NCI-H146 (cell line): Measurements from ENCODE around the gene TNNI2.
A peak's percentile ranks its signal among the peaks of the same experiment; 100 is the strongest.

ENCODE experiments used
- DNase-seq: peaks from one replicate; lab custom pipeline; 2025; lab: John Stamatoyannopoulos, UW

Gene TNNI2

DNA sequence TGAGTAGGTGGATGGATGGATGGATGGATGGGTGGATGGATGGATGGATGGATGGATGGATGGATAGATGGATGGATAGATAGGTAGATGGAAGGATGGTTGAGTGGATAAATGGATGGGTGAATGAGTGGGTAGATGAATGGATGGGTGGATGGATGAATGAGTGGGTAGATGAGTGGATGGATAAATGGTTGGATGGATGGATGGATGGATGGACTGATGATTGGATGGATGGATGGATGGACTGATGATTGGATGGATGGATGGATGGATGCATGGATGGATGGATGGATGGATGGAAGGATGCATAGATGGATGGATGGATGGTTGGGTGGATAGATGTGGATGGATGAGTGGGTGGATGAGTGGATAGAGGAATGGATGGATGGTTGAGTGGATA, 17.2 kb upstream of the TNNI2 start:
- no peak for DNase-seq

- no peak for DNase-seq
Observed at GRCh38 chr11:1822648-1823375, 16.0 kb upstream of the TNNI2 start.

DNA sequence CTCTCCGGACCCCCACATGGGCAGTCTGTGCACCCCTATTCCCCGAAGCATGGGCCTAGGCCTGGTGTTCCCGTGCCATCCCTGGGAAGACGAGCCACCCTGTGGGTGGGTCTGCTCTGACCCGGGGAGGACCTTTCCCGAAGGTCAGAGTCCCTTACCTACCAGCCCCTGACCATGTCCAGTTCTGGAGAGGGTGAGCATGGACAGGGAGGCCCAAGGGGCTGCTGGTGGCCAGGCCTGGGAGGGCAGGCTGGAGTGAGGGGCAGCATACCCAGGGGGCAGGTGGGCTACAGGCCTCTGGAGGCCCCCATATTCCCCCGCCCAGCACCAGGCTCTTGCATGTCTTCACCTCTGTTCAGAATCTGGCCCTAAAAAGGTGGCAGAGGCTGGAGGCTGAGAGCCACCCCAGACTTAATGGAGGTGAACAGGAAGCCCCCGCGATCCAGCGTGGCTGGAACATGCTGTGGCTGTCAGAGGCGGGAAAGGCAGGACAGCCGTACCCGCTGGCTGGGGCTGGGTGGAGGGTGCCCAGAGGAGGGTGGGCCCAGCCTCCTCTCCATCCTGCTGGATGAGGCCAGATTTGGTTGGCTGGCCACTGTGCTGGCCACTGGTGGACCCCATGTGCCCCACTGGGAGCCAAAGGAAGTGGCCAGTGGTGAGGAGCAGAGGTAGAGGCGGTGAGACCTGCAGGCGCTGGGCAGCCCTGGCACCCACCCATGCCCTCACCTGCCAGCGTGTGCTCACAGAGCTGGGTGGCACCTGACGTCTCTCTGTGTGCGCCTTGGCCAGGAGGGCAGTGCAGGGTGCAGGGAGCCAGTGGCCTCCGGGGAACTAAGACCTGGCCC, 15.2 kb upstream of the TNNI2 start:
- DNase-seq = no peak

DNA sequence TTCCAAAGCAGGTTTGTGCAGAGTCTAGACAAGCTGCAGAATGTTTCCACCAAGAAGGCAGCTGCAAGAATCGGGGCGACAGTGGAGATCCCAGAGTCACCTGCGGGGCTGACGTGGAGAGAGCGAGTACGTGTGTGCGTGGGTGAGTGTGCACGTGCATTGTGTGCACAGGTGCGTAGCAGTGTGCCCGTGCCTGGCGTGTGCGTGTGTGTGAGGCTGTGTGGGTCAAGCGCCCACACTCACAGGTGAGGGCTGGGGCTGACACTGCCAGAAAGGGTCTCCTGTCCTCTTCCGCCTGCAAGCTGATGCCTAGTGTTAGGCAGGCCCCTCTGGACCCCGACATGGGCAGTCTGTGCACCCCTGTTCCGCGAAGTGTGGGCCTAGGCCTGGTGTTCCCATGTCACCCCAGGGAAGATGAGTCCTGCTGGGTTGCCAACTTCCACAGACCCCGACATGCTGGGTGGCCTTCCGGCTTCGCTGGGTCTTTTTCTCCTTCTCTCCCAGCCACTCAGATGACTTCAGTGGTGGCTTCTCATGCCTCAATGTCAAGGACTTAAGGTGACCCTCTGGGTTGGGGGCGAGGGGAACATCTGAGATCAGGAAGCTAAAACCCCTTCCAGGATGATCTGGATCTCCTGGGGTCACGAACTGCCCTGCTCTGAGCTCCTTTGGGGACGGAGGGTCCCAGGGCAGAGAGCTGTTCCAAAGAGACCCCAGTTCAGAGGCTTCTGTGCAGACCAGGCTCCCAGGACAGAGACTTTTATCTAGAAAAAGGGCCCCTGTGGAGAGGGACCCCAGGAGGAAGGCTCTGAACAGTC, 14.4 kb upstream of the TNNI2 start:
- DNase-seq = no peak

- no peak for DNase-seq
Observed at GRCh38 chr11:1825039-1825740, 13.6 kb upstream of the TNNI2 start.

DNA sequence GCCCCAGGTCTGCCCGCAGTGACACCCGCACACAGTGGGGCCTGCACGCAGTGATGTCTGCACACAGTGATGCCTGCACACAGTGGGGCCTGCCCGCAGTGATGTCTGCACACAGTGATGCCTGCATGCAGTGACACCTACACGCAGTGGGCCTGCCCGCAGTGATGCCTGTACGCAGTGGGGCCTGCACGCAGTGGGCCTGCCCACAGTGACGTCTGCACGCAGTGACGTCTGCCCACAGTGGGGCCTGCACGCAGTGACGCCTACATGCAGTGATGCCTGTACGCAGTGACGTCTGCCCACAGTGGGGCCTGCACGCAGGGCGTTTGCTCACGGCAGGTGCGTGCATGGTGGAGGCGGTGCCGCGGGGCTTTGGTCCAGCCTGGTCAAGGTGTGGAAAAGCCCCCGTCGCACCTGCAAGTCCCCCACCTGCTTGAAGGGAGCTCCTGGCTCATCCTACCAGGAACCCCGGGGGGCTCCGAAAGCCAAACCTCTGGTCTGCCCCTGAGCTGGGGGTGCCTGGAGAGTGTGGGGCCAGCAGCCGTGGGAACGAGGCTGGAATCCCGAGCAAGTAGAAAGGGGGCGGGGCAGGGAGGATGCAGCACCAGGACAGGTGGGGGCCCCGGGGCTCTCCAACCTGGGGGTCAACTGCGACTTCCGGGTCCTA, 12.9 kb upstream of the TNNI2 start:
- no peak for DNase-seq

GRCh38 chr11:1826552-1827094, 12.2 kb upstream of the TNNI2 start:
- DNase-seq = no peak

GRCh38 chr11:1827095-1827813, 11.5 kb upstream of the TNNI2 start:
- peak; percentile 34 for DNase-seq

DNA sequence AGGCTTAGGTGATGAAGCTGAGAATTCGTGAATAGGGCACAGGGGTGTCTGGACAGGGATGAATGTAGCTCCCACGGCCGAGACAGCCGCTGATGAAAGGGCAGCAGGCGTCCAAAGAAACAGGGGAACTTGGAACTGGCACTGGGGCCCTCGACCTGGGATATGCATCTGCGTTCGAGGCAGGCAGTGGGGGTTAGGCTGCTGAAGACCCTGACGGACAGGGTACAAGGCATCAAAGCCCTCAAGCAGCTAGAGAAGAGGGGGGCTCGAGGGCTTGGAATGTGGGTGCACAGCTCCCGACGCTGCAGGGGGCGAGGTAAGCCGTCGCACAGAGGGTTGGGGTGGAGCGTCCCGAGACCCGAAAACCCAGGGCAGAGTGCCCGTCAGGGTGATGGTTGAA, 10.8 kb upstream of the TNNI2 start:
- no peak for DNase-seq

- DNase-seq = no peak
Observed at GRCh38 chr11:1828542-1828941, 10.2 kb upstream of the TNNI2 start.

DNA sequence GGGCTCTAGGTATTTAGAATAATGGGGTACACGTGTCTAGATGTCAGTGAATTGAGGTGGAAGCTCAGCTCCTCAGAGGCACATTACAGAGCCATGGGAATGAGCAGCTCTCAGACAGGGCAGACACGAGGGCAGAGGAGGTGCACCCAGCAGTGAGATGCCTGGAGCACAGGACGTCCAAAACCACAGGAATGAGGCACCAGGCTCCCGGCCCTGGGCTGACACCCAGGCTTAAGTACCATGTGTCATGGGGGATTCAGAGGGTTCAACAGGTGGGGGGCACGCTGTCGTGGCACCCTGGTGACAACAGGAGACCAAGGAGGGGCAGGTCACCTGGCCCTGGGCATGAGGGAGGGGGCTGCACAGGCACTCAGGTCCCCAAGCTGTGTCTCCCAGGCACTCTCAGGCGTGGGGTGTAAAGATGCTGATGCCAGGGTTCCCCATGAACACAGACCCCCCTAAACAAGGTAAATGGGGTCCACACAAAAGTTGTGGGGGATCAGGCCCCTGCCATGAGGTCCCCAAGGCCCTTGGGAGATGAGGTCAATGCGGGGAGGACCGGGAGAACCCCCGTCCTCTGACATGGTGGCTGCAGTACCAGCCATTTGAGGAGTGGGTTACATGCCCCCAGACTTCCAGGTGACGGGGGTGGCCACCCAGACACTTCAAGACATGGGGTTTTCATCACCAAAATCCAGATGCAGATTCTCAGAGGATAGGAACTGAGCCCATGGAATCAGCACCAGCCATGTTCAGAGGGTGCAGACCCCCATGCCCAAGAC, 9.6 kb upstream of the TNNI2 start:
- DNase-seq = no peak

DNA sequence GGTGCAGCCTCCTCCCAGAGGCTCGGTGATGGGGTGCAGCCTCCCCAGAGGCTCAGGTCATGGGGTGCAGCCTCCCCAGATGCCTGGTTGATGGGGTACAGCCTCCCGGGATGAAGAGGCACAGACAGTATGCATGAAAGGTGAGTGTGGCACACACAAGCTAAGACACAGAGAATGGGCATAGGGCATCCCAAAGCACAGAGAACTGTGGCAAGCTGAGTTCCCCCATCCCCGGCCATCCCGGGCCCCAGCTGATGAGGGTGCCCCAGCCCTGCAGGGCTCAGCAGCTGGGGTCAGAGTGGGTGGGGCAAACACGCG, 8.8 kb upstream of the TNNI2 start:
- no peak for DNase-seq

- peak; percentile 23 for DNase-seq
Observed at GRCh38 chr11:1830322-1831223, 8.2 kb upstream of the TNNI2 start.

DNA sequence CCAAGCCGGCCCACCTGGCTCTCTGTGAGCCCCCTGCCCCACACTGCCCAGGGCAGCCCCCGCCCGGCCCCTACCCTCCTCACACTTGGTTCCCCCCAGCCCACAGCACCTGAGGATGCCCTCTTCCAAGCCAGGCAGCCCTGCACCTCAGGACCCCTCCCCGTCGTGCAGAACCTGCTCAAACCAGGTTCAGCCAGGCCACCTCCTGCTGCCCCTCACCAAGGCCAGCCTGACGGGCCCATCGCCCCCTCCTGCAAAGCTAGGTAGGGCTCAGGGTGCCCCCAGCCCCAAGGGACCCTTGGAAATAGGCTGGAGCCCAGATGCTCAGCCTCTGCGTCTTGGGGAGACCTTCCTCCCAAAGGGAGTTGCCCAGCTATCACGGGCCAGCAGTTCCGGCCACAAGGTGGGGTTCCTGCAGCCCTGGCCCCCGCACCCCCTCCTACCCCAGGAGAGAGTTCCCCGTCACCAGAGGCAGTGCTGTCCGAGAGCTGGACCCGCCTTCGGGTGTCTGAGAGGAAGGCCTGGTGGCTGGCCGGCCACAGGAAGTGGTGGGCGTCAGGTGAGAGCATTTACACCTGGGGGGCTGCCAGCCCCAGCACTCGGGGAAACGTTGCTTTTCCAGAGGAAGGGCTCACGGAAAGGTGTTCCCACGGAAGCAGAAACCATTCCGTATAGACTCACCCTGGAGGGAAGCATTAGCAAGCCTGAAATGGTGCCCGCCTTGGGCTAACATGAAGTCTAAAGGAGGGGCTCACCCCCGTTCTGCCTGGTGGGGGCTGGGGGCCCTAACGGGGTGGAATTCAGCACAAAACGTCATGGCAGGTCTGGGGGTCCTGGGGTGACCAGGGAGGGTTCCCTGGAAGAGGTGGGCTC, 7.2 kb upstream of the TNNI2 start:
- DNase-seq = no peak

- no peak for DNase-seq
Observed at GRCh38 chr11:1832211-1832919, 6.4 kb upstream of the TNNI2 start.

GRCh38 chr11:1832920-1833295, 5.9 kb upstream of the TNNI2 start:
- no peak for DNase-seq

- DNase-seq = no peak
Observed at GRCh38 chr11:1834062-1834610, 4.6 kb upstream of the TNNI2 start.
